GM19455 (cell line): ENCODE data around the gene CRABP1.
"Not testable (repeated sequence)": the region's sequence is repeated elsewhere in the genome, so short reads cannot be mapped to it uniquely, and the experiment has no call there.

Experiments used
- ATAC-seq: cut with Tn5 transposase; IDR thresholded peaks from one replicate; pipeline ENCODE4 v1.9.1; 2021; ENCODE audit not compliant: unreplicated experiment

Gene CRABP1

DNA sequence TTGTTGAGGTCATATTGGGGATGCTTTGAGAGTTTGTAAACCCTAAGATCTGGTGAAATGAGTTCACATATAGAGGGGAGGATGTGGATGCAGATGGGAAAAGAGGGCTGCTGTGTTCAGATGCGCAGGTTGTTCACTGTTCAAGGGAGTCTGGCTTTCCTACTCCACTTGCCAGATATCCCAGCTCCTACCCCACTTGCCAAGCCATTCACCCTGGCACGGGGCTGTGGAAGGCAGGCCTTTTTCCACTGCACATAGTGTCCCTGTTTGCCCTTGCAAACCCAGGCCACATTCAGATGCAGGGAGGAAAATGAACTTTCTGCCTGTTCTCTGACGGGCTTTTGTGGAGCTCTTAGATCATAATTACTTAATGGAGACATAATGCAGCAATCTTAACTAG is 29.0 kb downstream of the CRABP1 start:
- no peak for ATAC-seq

- ATAC-seq, result no peak
These were observed 29.9 kb downstream of the CRABP1 start for GRCh38 chr15:78370013-78370412.

- no peak for ATAC-seq
These were observed 32.7 kb downstream of the CRABP1 start for GRCh38 chr15:78372880-78373279.

DNA sequence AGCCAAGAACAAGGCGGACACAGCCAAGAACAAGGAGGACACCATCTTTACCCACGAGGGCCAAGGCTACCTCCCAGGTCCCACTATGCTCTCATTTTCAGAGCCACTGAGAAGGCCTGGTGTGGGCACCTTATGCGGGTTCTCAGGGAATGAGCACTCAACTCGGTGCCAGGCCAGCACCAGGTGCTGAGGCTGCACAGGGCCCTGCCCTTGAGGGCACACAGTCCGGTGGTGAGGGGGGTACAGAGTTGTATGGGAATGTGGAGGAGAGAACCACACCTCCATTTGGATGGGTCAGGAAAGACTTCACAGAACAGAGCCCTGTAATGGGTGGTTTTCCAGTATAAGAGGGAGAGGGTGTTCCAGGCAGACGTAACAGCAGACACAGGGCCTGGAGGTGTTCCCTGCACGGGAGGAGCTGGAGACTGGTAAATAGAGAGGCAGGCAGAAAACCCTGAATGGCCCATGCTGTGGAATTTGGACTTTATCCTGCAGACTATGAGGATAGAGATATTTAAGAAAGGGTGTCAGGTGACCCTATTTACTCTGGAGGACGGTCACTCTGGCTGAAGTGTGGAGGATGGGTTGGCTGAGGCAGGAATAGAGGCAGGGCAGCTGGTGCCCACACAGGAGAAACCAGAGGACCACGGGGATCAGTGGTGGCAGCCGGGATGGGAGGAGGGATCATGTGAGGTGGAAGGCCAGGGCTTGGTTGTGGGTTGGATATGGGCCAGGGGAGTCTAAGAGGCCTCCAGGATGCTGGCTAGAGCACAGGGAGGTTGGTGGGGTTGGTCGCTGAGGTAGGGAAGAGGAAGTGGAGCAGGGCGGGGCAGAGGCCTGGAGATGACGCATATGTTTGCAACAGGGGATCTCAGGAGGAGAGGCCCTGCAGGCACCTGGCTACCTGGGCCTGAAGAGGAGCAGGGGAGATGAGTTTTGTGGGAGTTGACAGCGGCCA is 34.6 kb downstream of the CRABP1 start:
- ATAC-seq, result no peak

GRCh38 chr15:78380143-78380542 is 40.0 kb downstream of the CRABP1 start:
- not testable (repeated sequence) for ATAC-seq

DNA sequence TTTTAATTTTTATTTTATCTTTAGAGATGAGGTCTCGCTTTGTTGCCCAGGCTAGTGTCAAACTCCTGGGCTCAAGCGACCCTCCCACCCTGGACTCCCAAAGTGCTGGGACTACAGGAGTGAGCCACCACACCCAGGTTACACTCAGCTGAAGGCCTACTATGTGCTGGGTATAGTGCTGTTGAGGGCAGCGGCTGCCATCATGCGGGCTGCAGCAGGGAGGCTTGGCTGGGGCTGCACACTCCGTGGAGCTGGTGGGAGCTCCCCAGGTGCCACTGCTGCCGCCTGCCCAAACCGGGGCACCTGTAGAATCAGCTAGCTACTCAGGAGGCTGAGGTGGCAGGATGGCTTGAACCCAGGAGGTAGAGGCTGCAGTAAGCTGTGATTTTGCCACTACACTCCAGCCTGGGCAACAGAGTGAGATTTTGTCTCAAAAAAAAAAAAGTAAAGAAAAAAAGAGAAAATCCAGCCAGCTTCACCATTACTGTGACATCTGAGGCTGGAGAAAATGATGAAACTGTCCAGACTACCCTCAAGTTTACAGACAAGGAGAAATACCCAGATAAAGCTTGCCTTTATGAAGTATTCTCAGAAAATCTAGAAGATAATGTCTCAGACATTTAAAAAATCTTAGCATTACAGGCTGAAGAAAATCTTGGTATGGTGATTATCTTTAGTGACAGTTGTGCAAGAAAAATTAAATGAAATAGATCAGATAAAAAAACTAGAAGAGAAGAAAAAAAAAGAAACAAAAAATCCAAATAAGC is 42.1 kb downstream of the CRABP1 start:
- ATAC-seq, result no peak

DNA sequence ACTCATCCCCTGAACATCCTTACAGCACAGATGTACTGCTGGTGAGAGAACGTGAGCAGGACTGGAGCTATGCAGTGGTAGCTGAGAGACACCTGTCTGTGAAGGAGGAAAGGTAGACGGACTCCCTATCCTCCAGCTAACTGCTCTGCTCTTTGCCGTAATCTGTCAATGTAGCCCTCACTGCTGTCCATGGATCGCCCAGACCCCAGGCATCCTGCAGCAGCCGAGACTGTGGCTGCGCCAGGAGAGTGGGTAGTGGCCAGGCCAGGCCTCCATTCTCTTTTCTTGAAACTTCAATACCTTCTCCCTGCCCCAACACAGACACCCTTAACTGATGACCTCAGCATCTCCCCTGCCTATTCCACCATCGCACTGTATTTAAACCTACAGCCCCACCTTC is 44.5 kb downstream of the CRABP1 start:
- no peak for ATAC-seq

GRCh38 chr15:78387246-78388037 is 47.3 kb downstream of the CRABP1 start:
- no peak for ATAC-seq

GRCh38 chr15:78388865-78389264 is 48.7 kb downstream of the CRABP1 start:
- no peak for ATAC-seq

GRCh38 chr15:78389322-78389721 is 49.2 kb downstream of the CRABP1 start:
- no peak for ATAC-seq

DNA sequence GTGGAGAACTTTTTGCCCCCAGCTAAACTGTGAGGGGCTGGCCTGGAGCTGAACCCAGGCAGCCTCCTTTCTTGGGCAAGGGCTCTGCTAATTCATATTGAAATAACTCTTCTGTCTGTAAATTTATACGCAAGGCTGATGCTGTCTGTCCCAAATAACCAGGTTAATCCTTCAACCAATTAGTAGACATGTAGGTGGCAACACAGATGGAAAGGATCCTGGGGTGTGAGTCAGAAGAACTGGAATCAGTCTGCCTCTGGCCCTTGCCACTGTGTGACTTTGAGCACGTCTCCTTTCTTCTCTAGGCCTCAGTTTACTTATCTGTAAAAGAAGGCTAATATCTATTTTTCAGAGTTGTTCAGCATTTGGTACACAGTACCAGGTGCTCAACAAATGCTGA is 49.6 kb downstream of the CRABP1 start:
- ATAC-seq, result no peak

DNA sequence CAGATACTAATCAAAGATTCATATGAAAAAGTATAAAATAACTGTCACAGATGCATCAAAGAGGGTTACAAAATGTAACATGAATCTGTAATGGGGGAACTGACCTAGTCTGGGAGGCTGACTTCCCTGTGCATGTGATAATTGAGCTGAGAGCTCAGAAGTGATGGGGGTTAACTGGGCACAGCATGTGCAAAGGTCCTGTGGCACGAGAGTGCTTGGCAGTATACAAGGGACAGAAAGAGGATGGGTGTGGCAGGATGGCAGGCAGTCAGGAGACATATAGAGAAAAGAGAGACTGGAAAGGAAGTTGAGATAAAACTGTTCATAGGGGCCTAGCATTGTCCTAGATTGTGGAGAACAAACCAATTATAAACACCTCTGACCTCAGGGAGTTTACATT is 50.1 kb downstream of the CRABP1 start:
- no peak for ATAC-seq

GRCh38 chr15:78390826-78391225 is 50.7 kb downstream of the CRABP1 start:
- ATAC-seq, result no peak

DNA sequence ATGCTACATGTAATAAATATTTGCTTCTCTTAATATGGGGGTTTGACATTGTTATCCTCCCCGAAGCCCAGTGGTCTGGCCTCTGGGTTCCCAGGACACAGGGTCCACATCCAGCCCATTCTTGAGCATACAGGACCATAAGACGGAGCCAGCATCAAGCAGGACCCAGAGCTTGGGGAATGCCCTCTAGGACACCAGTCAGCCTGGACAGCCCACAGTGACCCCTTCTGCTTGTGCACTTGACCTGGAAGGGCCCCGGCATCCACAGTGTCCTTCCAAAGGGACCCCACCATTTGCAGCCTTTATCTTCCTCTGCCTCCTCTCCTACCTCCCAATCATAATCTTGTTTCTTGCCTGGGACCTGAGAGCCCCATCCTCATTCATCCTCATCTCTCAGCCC is 51.6 kb downstream of the CRABP1 start:
- ATAC-seq, result no peak

- ATAC-seq, result no peak
These were observed 52.3 kb downstream of the CRABP1 start for GRCh38 chr15:78392430-78392829.

DNA sequence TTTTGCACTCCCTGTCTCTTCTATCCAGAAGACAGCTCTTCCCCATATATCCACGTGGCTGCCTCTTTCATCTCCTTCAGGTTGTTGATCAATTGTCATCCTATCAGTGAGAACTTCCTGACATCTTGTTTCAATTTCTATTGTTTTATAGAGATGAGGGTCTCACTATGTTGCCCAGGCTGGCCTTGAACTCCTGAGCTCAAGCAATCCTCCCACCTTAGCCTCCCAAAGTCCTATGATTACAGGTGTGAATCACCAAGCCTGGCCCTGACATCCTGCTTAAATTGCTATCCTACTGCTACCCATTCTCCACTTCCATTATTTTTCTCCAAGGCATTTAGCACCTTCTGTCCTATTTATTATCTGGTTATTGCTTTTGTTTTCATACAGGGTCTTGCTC is 53.0 kb downstream of the CRABP1 start:
- no peak for ATAC-seq

DNA sequence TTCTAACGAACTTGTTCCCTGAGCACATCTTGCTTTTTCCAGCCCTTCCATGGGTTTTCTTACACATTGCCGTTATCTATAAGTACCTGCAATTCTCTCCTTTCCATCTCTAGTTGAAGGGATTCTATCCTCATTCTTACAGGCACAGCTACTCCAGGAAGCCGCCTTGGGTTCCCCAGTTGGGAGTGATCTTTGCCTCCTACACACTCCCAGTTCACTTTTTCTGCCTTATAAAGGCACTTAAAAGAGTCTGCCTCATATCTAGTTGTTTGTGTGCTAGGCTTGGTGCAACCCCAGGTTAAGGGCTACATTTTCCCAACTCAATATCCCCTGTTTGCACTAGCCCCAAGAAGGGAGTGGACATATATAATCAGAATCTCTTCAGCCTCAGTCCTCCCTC is 53.9 kb downstream of the CRABP1 start:
- ATAC-seq, result no peak

DNA sequence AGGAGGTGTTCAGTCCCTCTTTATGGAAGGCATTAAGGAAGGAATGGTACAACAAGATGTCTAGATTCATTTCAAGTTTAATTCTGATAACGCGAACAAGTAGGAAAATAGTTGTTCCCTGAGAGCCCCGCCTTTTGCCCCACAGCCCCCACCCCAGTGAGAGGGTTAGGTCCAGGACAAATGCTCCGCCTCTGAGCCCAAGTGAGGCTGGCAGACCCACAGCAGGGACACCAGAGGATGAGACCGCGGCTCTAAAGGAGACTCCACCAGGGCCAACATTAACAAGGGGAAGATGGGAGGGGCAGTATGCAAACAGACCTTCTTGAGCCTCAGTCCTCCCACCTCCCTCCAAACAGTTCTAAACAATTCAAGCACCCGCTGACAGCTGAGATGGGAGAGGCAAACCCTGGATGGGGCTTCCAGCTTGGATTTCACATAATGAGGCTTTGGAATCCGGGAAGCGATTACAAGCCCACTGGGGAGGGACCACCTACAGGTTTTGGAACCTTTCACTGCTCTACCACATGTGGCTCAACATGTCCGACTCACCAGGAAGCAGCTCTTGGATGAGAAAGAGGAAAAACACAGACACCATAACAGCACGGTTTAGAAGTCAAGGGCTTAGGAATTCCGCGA is 54.9 kb downstream of the CRABP1 start:
- ATAC-seq, result no peak

GRCh38 chr15:78396186-78396814 is 56.1 kb downstream of the CRABP1 start:
- no peak for ATAC-seq

- ATAC-seq, result no peak
These were observed 56.8 kb downstream of the CRABP1 start for GRCh38 chr15:78396976-78397375.
